Testis (tissue), 2 donors: Measurements from ENCODE around the gene PSMB9.

ENCODE experiments used
- CTCF ChIP-seq, 3 experiments: fragments of 450-650 bp in 2 of 3; fragments of 200-600 bp in 1 of 3; sonication (generic) in 1 of 3; IDR thresholded peaks; one replicate each; pipeline ENCODE4 v1.5.1; 2016 to 2019; ENCODE audit warnings: antibody characterized with exemption in 3 of 3, mild to moderate bottlenecking in 2 of 3, moderate library complexity in 1 of 3
- POLR2A ChIP-seq: fragments of 450-650 bp; IDR thresholded peaks from one replicate; pipeline ENCODE4 v1.6.1; 2017; ENCODE audit warnings: antibody characterized with exemption, mild to moderate bottlenecking, moderate library complexity

GRCh38 chr6:32851025-32851424 is 3.0 kb upstream of the PSMB9 start:
- TF ChIP-seq CTCF (IDR thresholded peaks at IDR 0.05), result no peak
- TF ChIP-seq POLR2A, result no peak
